GM18858 (cell line): ENCODE results near the gene CNGB1.
"Not testable (repeated sequence)": the region's sequence is repeated elsewhere in the genome, so short reads cannot be mapped to it uniquely, and the experiment has no call there.

Experiments
- ATAC-seq: cut with Tn5 transposase; IDR thresholded peaks from one replicate; pipeline ENCODE4 v1.9.1; 2021; ENCODE audit not compliant: unreplicated experiment

The CNGB1 gene

GRCh38 chr16:57868913-57869520, 101.9 kb downstream of the CNGB1 start:
- no peak for ATAC-seq

GRCh38 chr16:57867000-57867561, 103.8 kb downstream of the CNGB1 start:
- ATAC-seq: no peak

- no peak for ATAC-seq
These were observed 104.4 kb downstream of the CNGB1 start for GRCh38 chr16:57866529-57866918.

- no peak for ATAC-seq
These were observed 105.0 kb downstream of the CNGB1 start for GRCh38 chr16:57865746-57866528.

- no peak for ATAC-seq
These were observed 107.3 kb downstream of the CNGB1 start for GRCh38 chr16:57863434-57864160.

GRCh38 chr16:57862698-57863433, 108.1 kb downstream of the CNGB1 start:
- ATAC-seq: no peak

GRCh38 chr16:57859331-57859730, 111.6 kb downstream of the CNGB1 start:
- no peak for ATAC-seq

- no peak for ATAC-seq
These were observed 112.3 kb downstream of the CNGB1 start for GRCh38 chr16:57858635-57859034.

- ATAC-seq: not testable (repeated sequence)
These were observed 112.9 kb downstream of the CNGB1 start for GRCh38 chr16:57857991-57858390.

- no peak for ATAC-seq
These were observed 115.7 kb downstream of the CNGB1 start for GRCh38 chr16:57855188-57855587.

GRCh38 chr16:57852189-57852588, 118.7 kb downstream of the CNGB1 start:
- no peak for ATAC-seq

GRCh38 chr16:57848181-57848580, 122.7 kb downstream of the CNGB1 start:
- no peak for ATAC-seq

GRCh38 chr16:57846931-57847330, 124.0 kb downstream of the CNGB1 start:
- not testable (repeated sequence) for ATAC-seq

- ATAC-seq: no peak
These were observed 124.7 kb downstream of the CNGB1 start for GRCh38 chr16:57846078-57846697.

GRCh38 chr16:57845115-57845514, 125.8 kb downstream of the CNGB1 start:
- ATAC-seq: no peak

GRCh38 chr16:57844416-57845030, 126.4 kb downstream of the CNGB1 start:
- no peak for ATAC-seq

GRCh38 chr16:57843400-57843799, 127.5 kb downstream of the CNGB1 start:
- no peak for ATAC-seq

- no peak for ATAC-seq
These were observed 128.3 kb downstream of the CNGB1 start for GRCh38 chr16:57842601-57843000.

GRCh38 chr16:57840833-57841232, 130.1 kb downstream of the CNGB1 start:
- no peak for ATAC-seq

GRCh38 chr16:57838161-57838560, 132.8 kb downstream of the CNGB1 start:
- ATAC-seq: no peak
